Uterus (tissue), 2 donors: ENCODE results near the gene RGS6.

Experiments used
- CTCF ChIP-seq, 4 experiments: fragments of 200-600 bp in 2 of 4; fragments of 450-650 bp in 2 of 4; sonication (generic) in 2 of 4; IDR thresholded peaks; one replicate each; pipeline ENCODE4 v1.5.1; 2016 to 2019; ENCODE audit warnings: antibody characterized with exemption in 4 of 4, mild to moderate bottlenecking in 2 of 4, moderate library complexity in 1 of 4
- POLR2A ChIP-seq, 2 donors: fragments of 450-650 bp; IDR thresholded peaks; one replicate each; pipeline ENCODE4 v1.6.1; 2016; ENCODE audit warnings: antibody characterized with exemption in 2 of 2, mild to moderate bottlenecking in 1 of 2, moderate library complexity in 1 of 2

GRCh38 chr14:72613975-72614319, 681.7 kb downstream of the RGS6 start:
- TF ChIP-seq CTCF (IDR thresholded peaks at IDR 0.05): no peak
- no peak for TF ChIP-seq POLR2A (IDR thresholded peaks at IDR 0.05)
